ENCODE results near the gene EIF4B. TPM values are rescaled to one million over a fixed set of nuclear protein-coding genes. Genes with fewer than 3 reads are reported as not detected.

Gene EIF4B
- total and polyA plus RNA-seq, 9 of the 15 experiments (the other 6 are each of a cell fraction or from before 2014, with no cell fraction given), result 138 to 669 (median 552) TPM

DNA sequence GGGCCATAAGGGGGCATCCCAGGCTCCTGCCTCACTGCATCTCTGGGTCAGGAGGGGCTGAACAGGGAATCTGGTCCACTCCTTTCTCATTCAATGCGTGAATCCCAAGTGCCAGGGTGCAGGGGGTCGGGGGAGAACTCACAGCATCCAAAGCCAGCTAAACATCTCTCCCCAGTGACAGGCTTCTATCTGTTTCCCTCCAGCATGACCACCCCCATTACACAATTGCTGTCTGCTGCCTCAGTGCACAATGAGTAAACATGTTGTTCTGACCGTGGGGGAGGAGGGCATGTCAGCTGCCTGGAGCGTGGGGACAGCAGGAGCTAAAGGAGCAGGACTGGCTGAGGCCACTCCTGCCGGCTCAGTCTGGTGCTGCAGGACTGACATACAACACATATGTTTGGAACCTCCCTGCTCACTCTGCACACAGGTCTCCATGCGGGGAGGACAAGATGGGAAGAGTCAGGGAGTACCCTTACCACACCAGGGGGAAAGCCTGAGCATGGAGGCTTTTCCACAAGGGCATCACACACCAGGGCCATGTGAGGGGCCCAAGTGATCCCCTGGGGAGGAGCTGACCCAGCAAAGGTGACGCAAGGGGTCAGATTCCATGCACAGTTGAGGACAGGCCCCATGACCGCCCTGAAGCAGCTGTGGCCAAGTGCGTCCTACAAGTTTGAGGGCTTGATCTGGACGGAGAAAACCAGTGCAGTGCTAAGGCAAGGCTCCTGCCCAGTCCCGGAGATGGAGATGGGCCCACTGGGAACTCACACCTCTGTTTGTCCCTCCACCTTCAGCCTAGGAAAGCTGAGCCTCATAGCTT, 45.0 kb downstream of the EIF4B start (continued):
- TF ChIP-seq, protein P1, sequence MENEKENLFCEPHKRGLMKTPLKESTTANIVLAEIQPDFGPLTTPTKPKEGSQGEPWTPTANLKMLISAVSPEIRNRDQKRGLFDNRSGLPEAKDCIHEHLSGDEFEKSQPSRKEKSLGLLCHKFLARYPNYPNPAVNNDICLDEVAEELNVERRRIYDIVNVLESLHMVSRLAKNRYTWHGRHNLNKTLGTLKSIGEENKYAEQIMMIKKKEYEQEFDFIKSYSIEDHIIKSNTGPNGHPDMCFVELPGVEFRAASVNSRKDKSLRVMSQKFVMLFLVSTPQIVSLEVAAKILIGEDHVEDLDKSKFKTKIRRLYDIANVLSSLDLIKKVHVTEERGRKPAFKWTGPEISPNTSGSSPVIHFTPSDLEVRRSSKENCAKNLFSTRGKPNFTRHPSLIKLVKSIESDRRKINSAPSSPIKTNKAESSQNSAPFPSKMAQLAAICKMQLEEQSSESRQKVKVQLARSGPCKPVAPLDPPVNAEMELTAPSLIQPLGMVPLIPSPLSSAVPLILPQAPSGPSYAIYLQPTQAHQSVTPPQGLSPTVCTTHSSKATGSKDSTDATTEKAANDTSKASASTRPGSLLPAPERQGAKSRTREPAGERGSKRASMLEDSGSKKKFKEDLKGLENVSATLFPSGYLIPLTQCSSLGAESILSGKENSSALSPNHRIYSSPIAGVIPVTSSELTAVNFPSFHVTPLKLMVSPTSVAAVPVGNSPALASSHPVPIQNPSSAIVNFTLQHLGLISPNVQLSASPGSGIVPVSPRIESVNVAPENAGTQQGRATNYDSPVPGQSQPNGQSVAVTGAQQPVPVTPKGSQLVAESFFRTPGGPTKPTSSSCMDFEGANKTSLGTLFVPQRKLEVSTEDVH (IDR thresholded peaks at IDR 0.05; ENCODE audit: low read depth, partially characterized antibody), result no peak
- TF ChIP-seq BHLHE40 (IDR thresholded peaks at IDR 0.05; ENCODE audit: low read length) (peak; percentile 81), ZC3H4 (CRISPR knock-in tag; IDR thresholded peaks at IDR 0.05; ENCODE audit: borderline replicate concordance) (no peak), NR2F6 (CRISPR knock-in tag; IDR thresholded peaks at IDR 0.05) (no peak), RFX1 (IDR thresholded peaks at IDR 0.05) (no peak), EP400 (IDR thresholded peaks at IDR 0.05) (no peak), CBX2 (IDR thresholded peaks at IDR 0.05; ENCODE audit: insufficient read depth, low read length, poor library complexity, severe bottlenecking) (no peak), BRCA1 (IDR thresholded peaks at IDR 0.05) (no peak), BRCA1 (CRISPR knock-in tag; IDR thresholded peaks at IDR 0.05) (no peak), MBD2 (IDR thresholded peaks at IDR 0.05; ENCODE audit: borderline replicate concordance, low read depth) (no peak), RAD21 (CRISPR knock-in tag; conservative IDR thresholded peaks at IDR 0.05 in 1 of 2, IDR thresholded peaks at IDR 0.05 in 1 of 2) (no peak), SMC3 (conservative IDR thresholded peaks at IDR 0.05; ENCODE audit: insufficient read depth, low read depth, low read length) (no peak), CBX3 (IDR thresholded peaks at IDR 0.05; ENCODE audit: borderline replicate concordance in 1 of 2, low read length in 2 of 2) (no peak), KDM2B (CRISPR knock-in tag; IDR thresholded peaks at IDR 0.05) (no peak), NONO (IDR thresholded peaks at IDR 0.05; ENCODE audit: low read depth in 2 of 2, low read length in 1 of 2) (no peak)
- TF ChIP-seq, protein P2, sequence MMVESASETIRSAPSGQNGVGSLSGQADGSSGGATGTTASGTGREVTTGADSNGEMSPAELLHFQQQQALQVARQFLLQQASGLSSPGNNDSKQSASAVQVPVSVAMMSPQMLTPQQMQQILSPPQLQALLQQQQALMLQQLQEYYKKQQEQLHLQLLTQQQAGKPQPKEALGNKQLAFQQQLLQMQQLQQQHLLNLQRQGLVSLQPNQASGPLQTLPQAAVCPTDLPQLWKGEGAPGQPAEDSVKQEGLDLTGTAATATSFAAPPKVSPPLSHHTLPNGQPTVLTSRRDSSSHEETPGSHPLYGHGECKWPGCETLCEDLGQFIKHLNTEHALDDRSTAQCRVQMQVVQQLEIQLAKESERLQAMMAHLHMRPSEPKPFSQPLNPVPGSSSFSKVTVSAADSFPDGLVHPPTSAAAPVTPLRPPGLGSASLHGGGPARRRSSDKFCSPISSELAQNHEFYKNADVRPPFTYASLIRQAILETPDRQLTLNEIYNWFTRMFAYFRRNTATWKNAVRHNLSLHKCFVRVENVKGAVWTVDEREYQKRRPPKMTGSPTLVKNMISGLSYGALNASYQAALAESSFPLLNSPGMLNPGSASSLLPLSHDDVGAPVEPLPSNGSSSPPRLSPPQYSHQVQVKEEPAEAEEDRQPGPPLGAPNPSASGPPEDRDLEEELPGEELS (CRISPR knock-in tag; IDR thresholded peaks at IDR 0.05; ENCODE audit: borderline replicate concordance), result peak; percentile 96
- TF ChIP-seq, protein P3, sequence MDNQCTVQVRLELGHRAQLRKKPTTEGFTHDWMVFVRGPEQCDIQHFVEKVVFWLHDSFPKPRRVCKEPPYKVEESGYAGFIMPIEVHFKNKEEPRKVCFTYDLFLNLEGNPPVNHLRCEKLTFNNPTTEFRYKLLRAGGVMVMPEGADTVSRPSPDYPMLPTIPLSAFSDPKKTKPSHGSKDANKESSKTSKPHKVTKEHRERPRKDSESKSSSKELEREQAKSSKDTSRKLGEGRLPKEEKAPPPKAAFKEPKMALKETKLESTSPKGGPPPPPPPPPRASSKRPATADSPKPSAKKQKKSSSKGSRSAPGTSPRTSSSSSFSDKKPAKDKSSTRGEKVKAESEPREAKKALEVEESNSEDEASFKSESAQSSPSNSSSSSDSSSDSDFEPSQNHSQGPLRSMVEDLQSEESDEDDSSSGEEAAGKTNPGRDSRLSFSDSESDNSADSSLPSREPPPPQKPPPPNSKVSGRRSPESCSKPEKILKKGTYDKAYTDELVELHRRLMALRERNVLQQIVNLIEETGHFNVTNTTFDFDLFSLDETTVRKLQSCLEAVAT (IDR thresholded peaks at IDR 0.05), result no peak
- TF ChIP-seq, protein P4, sequence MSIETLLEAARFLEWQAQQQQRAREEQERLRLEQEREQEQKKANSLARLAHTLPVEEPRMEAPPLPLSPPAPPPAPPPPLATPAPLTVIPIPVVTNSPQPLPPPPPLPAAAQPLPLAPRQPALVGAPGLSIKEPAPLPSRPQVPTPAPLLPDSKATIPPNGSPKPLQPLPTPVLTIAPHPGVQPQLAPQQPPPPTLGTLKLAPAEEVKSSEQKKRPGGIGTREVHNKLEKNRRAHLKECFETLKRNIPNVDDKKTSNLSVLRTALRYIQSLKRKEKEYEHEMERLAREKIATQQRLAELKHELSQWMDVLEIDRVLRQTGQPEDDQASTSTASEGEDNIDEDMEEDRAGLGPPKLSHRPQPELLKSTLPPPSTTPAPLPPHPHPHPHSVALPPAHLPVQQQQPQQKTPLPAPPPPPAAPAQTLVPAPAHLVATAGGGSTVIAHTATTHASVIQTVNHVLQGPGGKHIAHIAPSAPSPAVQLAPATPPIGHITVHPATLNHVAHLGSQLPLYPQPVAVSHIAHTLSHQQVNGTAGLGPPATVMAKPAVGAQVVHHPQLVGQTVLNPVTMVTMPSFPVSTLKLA (conservative IDR thresholded peaks at IDR 0.05), result peak; percentile 27 to 68; a peak in 1 of 4 replicates
